Measurements from ENCODE around the gene MRPL12.

Gene MRPL12

DNA sequence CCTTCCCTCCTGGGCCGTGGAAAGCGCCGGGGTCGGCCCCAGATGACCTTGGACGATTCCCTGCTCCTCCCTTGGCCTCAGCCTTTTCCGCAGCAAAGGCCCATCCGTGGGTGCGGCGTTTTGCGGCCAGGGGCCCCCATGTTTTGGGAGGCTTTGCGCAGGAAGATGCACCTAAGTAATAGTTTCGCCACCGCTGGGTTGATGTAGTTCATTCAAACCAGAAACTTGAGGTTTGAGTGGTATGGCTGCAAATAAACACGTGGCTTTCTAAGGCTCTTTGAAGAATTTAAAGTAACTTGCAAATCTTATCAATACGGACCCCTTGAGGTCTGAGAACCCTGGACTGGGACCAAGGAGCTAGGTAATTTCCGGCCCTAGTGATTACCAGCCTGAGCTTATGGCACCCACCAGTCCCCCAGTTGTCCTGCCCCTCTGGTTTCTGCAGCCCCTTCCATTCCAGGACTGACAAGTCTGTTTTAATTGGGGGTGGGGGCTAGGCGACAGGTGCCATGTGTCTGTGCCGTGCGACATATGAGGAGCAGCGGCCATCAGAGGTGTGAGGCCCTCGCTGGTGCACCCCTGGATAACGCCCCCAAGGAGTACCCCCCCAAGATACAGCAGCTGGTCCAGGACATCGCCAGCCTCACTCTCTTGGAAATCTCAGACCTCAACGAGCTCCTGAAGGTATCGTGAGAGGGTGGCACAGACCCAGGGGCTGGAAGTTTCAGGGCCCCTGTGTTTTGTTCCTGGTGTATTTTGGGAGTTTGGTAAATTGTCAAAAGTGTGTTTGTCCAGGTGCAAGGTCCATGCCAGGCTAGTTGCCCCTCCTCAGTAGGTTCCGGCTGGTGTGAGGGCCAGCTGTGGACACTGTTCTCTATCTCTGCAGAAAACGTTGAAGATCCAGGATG, 834 bp downstream of the MRPL12 start:
- DNase-seq: no peak

DNA sequence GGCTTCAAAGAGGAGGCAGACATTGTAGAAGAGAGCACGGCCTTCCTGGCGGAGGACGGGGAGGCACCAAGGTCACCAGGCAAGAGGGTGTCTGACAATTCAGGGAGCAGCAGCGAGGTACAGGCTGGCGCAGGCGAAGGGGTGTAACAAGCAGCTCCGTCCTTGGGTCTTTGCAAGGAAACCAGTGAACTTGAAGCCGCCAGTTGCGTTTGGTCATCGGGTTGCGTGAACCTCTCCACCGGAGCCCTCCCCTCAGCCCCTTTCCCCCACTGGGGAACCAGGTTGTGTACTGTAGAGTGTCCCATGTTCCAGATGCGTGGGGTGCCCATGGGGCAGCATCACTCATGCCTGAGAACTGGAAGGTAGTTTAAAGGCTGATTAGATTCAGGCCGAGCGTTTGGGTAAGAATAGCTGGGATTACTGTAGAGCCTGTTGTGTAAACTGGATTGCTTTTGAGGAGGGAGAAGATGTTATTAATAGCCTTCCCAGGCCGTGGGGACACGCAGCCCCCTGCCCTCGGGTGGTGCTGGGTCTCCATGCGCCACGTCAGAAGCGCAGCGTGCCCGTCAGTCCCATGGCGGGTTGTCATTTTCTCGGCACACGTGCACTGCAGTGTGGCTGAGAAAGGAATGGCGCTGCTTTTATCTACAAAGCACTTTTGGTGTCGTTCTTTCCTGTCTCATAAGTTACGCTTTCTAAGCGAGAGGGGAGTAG, 2.5 kb downstream of the MRPL12 start:
- no peak for DNase-seq

DNA sequence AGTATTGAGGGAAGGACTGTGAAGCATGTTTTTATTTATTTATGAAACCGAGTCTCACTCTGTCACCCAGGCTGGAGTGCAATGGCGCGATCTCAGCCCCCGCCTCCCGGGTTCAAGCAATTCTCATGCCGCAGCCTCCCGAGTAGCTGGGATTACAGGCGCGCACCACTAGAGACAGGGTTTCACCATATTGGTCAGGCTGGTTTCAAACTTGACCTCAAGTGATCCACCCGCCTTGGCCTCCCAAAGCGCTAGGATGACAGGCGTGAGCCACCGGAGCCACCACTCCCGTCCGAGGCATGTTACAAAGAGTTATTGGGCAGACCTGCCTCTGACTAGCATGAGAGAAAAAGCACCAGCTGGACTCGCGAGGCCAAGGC, 3.1 kb downstream of the MRPL12 start:
- DNase-seq: no peak

DNA sequence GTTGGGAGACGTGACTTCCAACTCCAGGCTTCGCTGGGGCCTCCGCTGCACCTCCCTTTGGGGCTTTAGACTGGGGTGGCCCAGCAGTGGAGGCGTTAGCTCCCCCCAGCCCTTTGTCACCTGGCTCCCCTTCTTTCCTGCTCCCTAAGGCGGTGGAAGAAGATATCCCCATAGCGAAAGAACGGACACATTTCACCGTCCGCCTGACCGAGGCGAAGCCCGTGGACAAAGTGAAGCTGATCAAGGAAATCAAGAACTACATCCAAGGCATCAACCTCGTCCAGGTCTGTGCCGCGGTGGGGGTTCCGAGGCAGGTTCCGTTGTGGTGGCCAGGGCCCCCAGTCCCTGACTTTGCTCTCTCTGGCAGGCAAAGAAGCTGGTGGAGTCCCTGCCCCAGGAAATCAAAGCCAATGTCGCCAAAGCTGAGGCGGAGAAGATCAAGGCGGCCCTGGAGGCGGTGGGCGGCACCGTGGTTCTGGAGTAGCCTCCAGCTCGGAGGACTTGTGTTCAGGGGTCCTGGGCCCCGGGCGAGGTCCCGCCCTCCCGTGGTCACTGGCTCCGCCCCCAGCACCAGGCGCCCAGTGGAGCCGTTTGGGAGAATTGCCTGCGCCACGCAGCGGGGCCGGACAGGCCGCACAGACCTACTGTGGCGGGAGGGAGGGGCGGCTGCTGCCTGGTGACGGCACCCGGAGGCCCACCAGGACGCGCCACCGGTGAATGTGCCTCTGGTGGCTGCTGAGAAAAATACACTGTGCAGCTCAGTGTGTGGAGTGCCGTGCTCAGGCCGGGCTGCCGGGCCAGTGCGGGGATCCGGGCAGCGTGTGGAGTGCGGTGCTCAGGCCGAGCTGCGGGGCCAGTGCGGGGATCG, 3.8 kb downstream of the MRPL12 start:
- DNase-seq: no peak

DNA sequence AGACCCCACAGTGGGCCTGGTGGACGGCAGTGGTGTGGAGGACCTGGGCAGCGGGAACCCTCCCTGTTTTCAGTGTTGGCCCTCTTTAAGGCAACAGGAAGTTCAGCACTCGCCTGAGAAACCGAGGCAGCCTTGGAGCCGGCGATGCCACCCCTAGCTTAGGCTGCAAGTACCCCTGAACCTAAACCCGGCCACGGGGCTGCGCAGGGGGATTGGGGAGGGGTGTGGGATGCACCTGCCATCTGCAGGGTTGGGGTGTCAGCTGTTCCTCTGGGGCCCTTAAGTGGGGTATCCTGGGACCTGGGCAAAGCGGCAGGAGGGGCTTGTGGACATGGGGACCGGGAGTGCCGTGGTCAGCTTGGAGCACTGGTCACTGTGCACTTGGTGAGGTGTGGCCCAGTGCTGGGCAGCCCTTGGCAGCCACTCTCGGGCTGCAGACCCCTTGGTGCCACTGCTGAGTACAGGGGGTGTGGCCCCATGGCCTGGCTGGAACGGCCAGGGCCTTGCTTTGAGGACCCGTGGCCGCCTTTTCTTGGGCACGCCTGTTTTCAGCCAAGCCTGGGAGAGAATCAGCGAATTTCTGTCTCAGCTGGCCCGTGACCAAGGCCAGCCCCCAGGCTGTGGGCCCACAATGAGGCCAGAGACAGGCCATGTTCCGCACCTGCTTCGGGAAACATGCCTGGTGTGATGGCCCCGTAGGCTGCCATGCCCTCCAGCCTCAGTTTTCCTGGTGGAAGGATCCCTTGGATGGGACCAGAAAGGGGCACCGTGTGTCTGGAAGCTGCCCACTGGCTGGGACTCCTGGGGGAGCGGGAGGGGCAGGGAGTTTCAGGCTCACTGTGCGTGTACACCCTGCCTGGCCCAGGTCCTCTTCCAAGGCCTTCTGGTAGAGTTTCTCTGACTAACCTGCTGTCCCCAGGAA, 4.8 kb downstream of the MRPL12 start:
- DNase-seq: no peak

DNA sequence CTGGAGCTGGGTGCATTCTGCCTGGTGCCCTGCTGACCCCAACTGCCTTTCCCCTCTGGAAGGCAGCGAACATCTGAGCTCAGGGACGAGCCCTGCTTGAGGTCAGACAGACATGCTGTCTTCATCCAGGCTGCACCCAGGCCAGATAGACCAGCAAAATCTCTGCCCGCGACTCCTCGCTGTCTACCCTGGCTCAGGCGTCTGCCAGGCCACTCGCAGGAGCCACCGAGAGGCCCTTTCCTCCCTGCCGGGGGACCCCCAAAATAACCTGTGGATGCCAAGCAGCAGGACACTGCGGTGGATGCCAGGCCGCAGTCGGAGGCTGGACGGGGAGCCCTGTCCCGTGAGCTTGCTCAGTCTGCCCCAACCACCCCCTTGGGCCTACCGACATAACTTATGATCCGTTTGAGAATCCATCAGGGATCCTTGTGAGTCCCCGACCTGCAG, 5.6 kb downstream of the MRPL12 start:
- no peak for DNase-seq

DNA sequence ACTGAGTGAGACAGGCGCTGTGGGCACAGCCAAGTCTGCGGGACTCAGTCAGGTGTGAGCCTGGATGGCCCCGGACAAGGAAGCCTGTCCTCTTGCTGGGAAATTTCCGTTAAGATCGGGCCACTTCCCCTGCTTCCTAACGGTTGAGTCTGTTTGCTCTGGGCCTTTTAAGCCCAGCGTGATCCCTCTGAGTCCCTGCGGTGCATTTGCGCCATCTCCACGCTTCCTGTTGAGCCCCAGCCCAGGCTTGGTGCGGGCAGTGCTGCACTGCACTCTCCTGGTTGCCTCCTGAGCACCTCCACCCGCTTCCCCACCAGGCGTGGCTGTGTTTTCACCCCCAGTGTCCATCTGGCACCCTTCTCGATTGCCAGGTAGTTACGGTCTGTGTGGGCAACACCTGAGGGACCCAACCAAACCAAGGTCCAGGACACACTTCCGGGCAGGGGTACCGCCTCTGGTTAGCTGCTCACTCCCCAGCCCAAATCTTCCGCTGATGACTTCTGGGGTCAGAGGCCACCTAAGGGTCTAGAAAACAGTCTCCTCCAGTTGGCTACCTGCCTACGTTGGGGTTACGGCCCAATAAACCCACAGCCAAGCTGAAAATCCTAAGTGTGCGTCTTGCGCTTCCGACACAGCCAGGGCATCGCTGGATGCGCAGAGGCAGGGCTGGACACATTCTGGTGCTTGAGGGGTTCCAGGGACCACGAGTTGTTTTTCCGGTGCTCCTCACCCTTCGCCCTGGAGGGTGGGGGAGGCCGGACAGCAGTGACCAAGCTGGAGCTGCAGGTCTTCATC, 7.5 kb downstream of the MRPL12 start:
- no peak for DNase-seq

DNA sequence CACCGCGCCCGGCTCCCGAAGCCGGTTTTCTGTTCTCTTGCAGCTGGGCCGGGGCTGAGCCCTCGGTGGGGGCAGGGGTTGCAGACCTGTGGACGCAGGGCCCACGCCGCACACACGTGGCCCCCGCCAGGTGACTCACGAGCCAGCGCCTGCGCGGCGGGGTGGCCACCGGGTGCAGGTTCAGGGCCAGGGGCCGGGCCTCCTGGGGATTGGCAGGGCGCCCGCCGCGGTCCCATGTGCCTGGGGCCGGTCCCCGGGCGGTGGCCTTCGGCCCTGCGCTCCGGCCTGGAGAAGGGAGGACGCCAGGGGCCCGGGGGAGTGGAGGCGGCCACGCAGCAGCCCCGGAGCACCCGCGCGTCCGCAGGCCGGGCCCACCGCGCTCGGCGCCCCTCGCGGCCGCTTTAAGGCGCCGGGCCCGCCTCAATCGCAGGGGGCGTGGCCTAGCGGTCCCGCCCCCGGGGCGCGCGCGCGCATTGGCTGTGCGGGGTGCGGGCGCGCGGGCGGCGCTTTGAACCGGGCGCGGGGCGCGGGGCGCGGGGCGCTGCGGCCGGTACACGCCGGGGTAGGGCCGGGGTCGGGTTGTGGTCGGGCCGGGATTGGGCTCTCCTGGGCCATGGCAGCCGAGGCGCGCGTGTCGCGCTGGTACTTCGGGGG, 8.8 kb downstream of the MRPL12 start, which contains the start of gene SLC25A10:
Gene SLC25A10, plus strand, starts transcription at position 471 of the 654 bp plus-strand sequence. Its CDS starts 143 bp downstream, at position 614.
- peak; percentile 74 for DNase-seq

DNA sequence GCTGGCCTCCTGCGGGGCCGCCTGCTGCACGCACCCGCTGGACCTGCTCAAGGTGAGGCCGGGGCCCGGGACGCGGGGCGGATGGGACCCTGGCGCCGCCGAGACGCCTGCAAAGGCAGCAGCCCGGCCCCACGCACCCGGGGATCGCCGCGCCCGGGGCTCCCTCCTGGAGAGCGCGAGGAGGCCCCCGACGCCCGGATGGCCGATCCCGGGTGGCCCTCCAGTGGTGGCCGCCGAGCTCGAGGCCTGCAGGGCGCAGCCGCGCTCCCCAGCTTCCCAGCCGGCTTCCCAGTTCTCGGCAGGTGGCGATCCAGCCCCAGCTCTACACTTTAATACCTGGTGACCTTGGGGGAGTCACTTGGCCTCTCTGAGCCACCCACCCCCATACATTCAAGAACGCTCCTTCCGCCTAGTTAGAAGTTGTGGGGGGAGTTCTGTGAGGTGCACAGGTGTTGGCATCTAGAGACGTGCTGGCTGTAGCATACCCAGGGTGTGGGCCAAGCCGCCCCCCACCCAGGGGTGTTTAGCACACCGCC, 9.4 kb downstream of the MRPL12 start:
- DNase-seq: no peak

DNA sequence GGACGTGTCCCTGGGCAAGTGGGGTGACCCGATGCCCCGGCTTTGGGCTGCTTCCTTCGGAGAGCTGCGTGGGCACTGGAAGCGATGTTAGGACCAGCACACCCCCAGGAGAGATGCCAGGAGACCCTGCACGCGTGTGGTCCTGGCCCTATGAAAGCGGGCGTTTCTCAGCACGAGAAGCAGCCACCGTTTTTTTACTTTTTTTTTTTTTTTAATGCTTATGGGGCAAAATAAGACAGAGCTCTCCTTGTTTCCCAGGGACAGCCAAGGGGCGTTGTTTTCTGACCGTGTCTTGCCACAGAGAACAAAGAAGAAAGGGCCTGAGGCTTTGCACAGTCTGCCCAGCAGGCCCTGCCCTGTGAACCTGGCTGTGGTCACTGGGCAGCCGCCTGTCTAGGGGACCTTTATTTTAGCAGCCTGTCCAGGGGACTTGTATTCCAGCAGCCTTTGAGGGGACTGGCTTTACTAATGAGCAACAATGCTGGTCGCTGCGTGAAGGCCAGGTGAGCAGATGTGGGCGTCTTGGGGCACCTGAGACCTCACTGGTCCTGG, 9.9 kb downstream of the MRPL12 start:
- no peak for DNase-seq

DNA sequence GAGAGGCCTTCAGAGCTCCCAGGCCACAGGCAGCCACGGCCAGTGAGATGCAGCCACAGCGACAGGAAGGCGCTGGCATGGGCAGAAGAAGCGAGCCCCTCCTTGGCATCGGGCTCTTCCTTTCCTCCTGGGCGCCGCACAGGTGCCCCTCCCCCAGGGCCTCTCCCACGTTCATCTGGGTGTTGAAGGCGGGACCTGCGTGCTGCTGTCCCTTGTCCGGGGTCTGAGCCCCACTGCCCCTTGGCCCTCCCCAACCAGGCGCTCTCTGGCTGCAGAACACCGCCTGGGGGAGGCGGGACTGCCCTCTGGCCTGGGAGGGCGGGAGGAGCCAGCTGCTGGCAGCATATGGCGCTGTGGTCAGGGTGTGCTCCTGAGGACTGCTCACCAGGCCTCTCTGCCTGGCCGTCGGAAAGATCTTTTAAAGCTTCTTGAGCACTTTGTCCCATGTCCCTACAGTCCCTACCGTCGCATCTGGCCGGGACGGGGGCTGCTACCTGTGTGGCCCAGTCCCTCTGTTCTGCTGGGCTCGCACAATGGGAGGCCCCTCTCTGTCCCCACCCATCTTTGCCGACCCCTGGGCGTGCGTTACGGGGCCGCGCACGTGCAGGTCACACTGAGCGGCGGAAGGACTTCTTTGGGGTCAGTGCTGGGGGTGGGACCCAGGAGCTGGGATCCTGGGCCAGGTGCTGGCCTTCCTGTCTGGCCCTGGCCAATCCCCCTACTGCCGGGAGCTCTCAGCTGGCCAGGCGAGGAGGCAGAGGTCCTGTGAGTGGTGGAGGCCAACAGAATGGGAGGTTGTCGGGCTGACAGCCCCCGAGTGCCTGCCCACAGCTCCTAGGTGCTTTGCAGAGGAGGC, 10.6 kb downstream of the MRPL12 start:
- no peak for DNase-seq

DNA sequence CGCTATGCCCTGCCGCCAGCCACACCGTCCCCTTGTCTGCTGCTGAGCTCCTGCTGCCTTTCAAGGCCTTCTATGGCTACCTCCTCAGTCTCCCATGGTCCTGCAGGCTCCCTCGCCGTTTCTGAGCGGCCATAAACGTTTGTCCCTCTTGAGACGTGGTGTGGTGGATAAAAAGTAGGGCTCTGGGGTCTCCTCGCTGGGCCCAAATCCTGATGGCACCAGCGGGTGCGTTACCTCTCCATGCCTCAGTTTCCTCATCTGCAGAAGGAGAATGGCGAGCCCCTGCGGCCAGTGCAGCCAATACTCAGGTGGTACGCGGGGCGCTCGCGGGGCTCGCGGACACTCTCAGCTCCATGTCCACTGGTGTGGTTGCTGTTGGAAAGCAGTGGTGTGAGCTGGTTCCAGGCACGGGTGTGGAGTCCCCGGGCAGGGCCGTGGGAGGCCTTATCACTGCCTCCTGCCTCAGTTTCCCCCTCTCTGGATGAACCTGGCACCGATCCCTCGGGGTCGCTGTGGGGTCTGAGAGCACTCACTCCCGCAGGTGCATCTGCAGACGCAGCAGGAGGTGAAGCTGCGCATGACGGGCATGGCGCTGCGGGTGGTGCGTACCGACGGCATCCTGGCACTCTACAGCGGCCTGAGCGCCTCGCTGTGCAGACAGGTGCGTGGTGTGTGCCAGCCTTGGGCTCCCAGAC, 11.4 kb downstream of the MRPL12 start:
- no peak for DNase-seq

DNA sequence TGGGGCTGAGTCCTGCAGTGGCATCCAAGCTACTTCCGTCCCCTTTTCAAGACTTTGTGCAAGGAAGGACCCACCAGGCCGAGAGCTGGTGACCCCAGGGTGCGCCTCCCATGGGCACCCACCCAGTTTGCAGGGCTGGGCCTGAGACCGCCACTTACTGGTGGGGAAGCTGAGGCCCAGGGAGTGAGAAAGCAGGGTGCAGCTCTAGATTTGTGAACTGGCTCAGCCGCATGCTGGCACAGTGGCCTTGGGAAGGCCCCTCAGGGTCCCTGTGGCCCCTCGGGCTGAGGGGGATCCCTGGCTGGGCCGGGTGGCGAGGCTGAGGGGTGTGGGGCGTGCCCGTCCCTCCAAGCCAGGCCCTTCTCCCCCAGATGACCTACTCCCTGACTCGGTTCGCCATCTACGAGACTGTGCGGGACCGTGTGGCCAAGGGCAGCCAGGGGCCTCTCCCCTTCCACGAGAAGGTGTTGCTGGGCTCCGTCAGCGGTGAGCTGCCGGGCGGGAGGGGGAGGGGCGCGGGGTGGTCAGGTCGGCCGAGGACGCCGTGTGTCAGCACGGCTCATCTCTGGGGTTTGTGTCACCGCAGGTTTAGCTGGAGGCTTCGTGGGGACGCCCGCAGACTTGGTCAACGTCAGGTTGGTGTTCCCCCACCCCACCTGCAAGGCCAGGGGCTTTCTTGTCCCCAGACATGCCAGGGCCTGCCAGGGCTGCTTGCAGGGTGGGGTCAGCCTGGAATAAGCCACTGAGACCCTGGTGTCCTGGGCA, 12.1 kb downstream of the MRPL12 start:
- DNase-seq: no peak

DNA sequence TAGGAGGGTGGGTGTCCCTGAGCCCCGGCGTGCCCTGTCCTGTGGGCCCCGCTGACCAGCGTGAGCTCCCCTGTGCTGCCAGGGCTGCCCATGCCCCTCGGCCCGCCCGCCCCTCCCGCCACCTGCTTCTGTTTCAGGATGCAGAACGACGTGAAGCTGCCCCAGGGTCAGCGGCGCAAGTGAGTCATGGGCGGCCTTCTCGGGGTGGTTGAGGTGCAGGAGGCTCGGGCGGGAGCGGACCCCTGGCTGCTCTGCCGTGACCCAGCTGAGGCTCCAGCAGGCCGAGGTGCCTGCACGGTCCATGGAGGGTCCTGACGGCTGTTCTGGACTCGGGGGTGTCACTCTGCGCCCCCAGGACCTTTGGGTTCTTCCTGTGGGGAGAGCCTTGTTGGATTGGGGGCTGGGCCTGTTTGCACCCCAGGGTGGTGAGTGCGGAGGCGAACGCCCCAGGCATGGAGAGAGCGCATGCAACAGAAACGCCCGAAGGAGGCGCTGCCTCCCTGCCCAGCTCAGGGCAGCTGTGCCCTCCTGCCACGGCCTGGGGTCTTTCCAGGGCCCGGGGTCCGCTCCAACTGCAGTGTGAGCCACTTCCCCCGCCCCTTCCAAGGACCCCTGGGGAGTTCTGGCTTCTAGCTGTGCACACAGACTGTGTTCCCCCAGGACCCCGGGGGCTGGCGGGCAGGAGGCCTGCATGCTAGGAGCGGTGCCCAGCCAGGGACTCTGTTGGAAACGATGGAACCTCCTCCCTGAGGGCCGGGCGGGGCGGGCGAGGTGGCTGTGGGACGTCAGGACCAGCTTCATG, 12.9 kb downstream of the MRPL12 start:
- DNase-seq: no peak

DNA sequence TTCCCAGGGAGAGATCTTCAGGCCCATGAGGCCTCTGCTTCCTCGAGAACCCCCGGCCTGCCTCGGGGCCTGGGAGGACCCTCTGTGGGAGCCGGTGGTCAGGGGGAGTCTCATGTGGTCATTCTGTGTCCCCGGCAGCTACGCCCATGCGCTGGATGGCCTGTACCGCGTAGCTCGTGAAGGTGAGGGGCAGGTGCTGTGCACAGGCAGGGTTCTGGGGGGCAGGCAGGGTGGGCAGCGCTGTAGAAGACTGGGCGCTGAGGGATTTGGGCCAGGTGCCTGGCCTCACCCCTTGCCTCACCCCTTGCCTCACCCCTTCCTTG, 13.5 kb downstream of the MRPL12 start:
- DNase-seq: no peak

DNA sequence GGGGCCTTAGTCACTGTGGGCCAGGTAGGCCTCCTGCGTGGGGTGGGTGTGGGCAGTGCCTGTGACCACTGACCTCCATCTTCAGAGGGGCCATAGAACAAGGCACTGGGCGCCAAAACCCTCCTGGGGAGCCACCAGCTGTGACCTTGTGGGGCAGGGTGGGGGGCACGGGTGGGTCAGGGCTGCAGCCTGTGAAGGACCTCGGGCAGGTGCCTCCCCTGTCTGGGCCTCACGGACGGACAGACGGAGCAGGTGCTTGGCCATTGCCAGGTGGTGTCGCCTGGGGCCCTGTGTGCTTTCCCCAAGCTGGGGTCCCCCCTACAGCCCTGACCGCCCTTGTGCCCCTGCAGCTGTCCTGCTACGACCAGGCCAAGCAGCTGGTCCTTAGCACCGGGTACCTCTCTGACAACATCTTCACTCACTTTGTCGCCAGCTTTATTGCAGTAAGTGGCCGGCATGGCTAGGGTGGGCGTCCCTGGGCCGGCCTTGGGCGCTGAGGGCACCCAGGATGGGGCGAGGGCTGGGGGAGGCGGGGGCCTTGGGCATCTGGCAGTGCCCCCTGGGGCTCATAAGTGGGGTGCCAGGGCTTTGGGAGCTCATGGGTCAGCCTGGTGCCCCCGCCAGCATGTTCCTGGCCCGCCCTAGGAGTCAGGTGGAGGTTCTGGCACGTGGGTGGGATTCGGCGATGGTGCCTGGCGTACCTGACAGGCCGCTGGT, 14.0 kb downstream of the MRPL12 start:
- DNase-seq: no peak

Data from fibroblast of skin of right biceps (primary cell).